Activated CD8-positive, alpha-beta memory T cell treated with anti-CD3 and anti-CD28 coated beads for 36 hours (primary cell): ENCODE data around the gene CDCA8. TPM values are rescaled to one million over a fixed set of nuclear protein-coding genes. Genes with fewer than 3 reads are reported as not detected.

Experiments used
- CTCF ChIA-PET: fragments of 350-600 bp; sonication (Branson Sonifier 250); formaldehyde crosslinking; loops from one replicate; lab custom pipeline; 2021; ENCODE audit warnings: antibody characterized with exemption; lab: Charles Lee
- POLR2A ChIA-PET: fragments of 350-600 bp; sonication (Branson Sonifier 250); formaldehyde crosslinking; loops from one replicate; lab custom pipeline; 2021; ENCODE audit warnings: antibody characterized with exemption; lab: Charles Lee
- total RNA-seq, 2 experiments: library from RNA; stranded (reverse); gene quantifications; one replicate each; pipeline ENCODE4 v1.2.3, GENCODE V29; 2021

CDCA8 gene
- total RNA-seq, 2 experiments from 2014 or later = 42.1 to 43.3 TPM

DNA sequence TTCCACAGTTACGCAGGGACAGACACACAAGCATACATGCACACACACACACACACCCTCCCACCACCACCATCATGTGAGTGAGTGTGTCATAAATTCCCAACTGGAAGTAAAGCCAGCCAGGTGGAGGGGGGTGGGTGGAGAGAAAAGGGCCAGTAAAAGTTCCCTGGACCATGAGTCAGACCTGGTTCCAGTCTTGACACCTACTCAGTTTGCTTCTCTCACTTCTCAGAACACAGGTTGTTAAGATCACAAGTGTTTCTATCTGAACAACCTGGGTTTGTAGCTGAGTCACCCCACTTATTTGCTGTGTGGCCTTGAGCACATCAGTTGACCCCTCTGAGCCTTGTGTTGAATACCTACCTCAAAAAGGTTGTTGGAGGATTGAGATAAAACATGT lies 63.0 kb downstream of the CDCA8 start:
- ChIA-PET CTCF (interaction anchor here (1.8 kb wide), 1 partner anchor 104 kb away, joined by 6 read pairs; the partner anchor contains the start of gene MTF1), POLR2A (interaction anchor here (1.0 kb wide), 2 partner anchors 65 to 104 kb away, joined by 3 read pairs; partner anchors contain the start of gene MTF1)

DNA sequence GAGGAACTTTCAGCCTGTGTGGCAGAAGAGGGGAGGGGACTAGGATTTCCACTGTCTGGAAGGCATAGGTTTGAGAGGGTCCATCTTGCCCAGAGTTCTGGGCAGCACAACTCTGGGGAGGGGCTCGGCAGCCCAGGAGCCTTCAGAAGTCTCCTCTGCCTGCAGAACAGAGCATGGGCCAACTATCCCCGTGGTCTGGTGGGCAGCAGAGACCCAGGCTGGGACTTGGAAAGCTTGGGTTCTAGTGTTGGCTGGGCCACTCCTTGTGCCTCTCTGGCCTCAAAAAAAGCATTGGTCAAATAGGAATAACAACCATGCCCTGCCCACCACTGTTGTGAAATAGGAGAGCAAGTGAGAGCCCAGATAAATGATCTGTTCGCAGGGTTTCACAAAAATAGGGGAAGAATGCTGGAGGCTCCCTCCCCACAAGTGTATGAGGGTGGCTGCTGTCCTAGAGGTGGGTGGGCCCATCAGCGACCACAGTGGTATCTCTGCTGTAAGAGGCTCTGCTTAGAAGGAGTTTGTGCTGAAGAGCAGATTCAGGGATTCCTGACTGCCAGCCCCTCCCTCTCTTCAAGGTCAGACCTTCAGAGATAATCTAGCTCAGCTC lies 63.7 kb downstream of the CDCA8 start:
- ChIA-PET CTCF (interaction anchor here (1.8 kb wide), 1 partner anchor 103 kb away, joined by 6 read pairs; the partner anchor contains the start of gene MTF1), POLR2A (interaction anchor here (1.0 kb wide), 2 partner anchors 66 to 104 kb away, joined by 3 read pairs; partner anchors contain the start of gene MTF1)

Other genes with a start within 250 kb of the CDCA8 start
- 10 to 100 TPM; 33.5 to 36.2 TPM for gene ZC3H12A, start 217.9 kb upstream of the CDCA8 start, total RNA-seq
- gene MEAF6, start 177.8 kb upstream of the CDCA8 start, total RNA-seq = 10 to 100 TPM; 89.8 to 90.5 TPM
- gene SNIP1, start 138.2 kb upstream of the CDCA8 start, total RNA-seq = 10 to 100 TPM; 22.2 to 23.0 TPM
- gene DNALI1, start 135.6 kb upstream of the CDCA8 start, total RNA-seq = not detected
- gene GNL2, start 96.6 kb upstream of the CDCA8 start, total RNA-seq = 10 to 100 TPM; 95.3 to 97.4 TPM
- not detected for gene RSPO1, start 57.6 kb upstream of the CDCA8 start, total RNA-seq
- gene EPHA10, start 72.6 kb downstream of the CDCA8 start, total RNA-seq = under 1 TPM in 1 of 2 experiments, not detected in 1; 0.19 TPM
- gene MANEAL, start 101.3 kb downstream of the CDCA8 start, total RNA-seq = 1 to 10 TPM; 5.6 to 6.3 TPM
- 10 to 100 TPM; 33.4 to 33.7 TPM for gene C1orf122, start 115.3 kb downstream of the CDCA8 start, total RNA-seq
- gene YRDC, start 115.7 kb downstream of the CDCA8 start, total RNA-seq = 10 to 100 TPM; 70.4 to 75.3 TPM
- 10 to 100 TPM; 32.0 to 35.8 TPM for gene MTF1, start 167.1 kb downstream of the CDCA8 start, total RNA-seq